ENCODE data around the gene MEGF8.
"Not testable (repeated sequence)": the region's sequence is repeated elsewhere in the genome, so short reads cannot be mapped to it uniquely, and the experiment has no call there.

The MEGF8 gene

GRCh38 chr19:42334697-42335373 is 9.4 kb downstream of the MEGF8 start:
- no peak for DNase-seq

- DNase-seq: no peak
Observed at GRCh38 chr19:42335374-42335936, 10.0 kb downstream of the MEGF8 start.

- DNase-seq: no peak
Observed at GRCh38 chr19:42335971-42336370, 10.5 kb downstream of the MEGF8 start.

- not testable (repeated sequence) for DNase-seq
Observed at GRCh38 chr19:42339126-42339860, 13.9 kb downstream of the MEGF8 start.

- DNase-seq: not testable (repeated sequence)
Observed at GRCh38 chr19:42339922-42340321, 14.5 kb downstream of the MEGF8 start.

GRCh38 chr19:42343344-42344110 is 18.1 kb downstream of the MEGF8 start:
- no peak for DNase-seq

- DNase-seq: no peak
Observed at GRCh38 chr19:42344336-42344893, 19.0 kb downstream of the MEGF8 start.

- no peak for DNase-seq
Observed at GRCh38 chr19:42345191-42345812, 19.9 kb downstream of the MEGF8 start.

GRCh38 chr19:42348211-42348610 is 22.8 kb downstream of the MEGF8 start:
- no peak for DNase-seq

- DNase-seq: no peak
Observed at GRCh38 chr19:42349378-42350107, 24.1 kb downstream of the MEGF8 start.

GRCh38 chr19:42350417-42350816 is 25.0 kb downstream of the MEGF8 start:
- DNase-seq: no peak

GRCh38 chr19:42351079-42351735 is 25.8 kb downstream of the MEGF8 start:
- no peak for DNase-seq

GRCh38 chr19:42352301-42353259 is 27.1 kb downstream of the MEGF8 start:
- no peak for DNase-seq

GRCh38 chr19:42353341-42354015 is 28.0 kb downstream of the MEGF8 start:
- DNase-seq: no peak

- DNase-seq: no peak
Observed at GRCh38 chr19:42355896-42356295, 30.5 kb downstream of the MEGF8 start.

GRCh38 chr19:42356686-42357085 is 31.3 kb downstream of the MEGF8 start:
- no peak for DNase-seq

- no peak for DNase-seq
Observed at GRCh38 chr19:42357290-42357689, 31.9 kb downstream of the MEGF8 start.

- DNase-seq: no peak
Observed at GRCh38 chr19:42360787-42361544, 35.5 kb downstream of the MEGF8 start.

- no peak for DNase-seq
Observed at GRCh38 chr19:42361545-42361910, 36.1 kb downstream of the MEGF8 start.

Measured in NCI-H524 treated with DMSO at 0.1 percent for 48 hours (cell line).